ENCODE data around the gene NCK2. TPM values are rescaled to one million over a fixed set of nuclear protein-coding genes. Genes with fewer than 3 reads are reported as not detected.

The NCK2 gene
- total RNA-seq, 4 donors from 2014 or later, result 14.7 to 47.5 (median 29.3) TPM

DNA sequence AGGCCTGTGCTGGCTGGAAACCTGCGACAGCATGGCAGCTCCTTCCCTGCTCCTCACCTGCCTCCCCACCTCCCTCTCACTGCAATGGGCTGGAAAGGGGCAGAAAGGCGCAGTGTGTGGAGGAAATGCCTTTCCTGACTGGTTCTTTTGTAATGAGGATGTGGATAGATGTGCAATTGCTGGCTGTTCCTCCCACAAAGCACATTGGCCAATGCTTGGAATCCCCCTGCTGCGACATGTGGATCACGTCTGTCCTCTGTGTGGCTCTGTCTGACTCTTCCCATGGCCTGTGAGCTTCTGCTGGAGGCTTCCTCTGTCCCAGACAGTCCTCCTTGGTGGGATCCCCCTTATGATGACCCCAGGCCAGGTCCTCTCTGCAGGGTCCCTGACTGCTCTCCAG, 172.5 kb downstream of the NCK2 start:
- H3K4me3 ChIP-seq, result no peak overlapping the region
- no peaks in the 10 kb centered on the region for H3K4me1 ChIP-seq
- no peaks in the 10 kb centered on the region for H3K36me3 ChIP-seq
- no peaks in the 10 kb centered on the region for H3K27me3 ChIP-seq
- H3K27ac ChIP-seq, result no peak overlapping the region
- intact Hi-C loops (cut with DNase I; ENCODE audit: low total_unique reads), result loop anchor here (5.0 kb wide), 1 partner anchor 350 kb away; no protein-coding TSS in a partner anchor
- no peak for DNase-seq
- H3K9me3 ChIP-seq, result peaks cover 0 to 4% of the 10 kb centered on the region in 2 donors
- TF ChIP-seq, protein P1, sequence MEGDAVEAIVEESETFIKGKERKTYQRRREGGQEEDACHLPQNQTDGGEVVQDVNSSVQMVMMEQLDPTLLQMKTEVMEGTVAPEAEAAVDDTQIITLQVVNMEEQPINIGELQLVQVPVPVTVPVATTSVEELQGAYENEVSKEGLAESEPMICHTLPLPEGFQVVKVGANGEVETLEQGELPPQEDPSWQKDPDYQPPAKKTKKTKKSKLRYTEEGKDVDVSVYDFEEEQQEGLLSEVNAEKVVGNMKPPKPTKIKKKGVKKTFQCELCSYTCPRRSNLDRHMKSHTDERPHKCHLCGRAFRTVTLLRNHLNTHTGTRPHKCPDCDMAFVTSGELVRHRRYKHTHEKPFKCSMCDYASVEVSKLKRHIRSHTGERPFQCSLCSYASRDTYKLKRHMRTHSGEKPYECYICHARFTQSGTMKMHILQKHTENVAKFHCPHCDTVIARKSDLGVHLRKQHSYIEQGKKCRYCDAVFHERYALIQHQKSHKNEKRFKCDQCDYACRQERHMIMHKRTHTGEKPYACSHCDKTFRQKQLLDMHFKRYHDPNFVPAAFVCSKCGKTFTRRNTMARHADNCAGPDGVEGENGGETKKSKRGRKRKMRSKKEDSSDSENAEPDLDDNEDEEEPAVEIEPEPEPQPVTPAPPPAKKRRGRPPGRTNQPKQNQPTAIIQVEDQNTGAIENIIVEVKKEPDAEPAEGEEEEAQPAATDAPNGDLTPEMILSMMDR (IDR thresholded peaks at IDR 0.05), result no peak
- TF ChIP-seq POLR2A (IDR thresholded peaks at IDR 0.05), result no peak

DNA sequence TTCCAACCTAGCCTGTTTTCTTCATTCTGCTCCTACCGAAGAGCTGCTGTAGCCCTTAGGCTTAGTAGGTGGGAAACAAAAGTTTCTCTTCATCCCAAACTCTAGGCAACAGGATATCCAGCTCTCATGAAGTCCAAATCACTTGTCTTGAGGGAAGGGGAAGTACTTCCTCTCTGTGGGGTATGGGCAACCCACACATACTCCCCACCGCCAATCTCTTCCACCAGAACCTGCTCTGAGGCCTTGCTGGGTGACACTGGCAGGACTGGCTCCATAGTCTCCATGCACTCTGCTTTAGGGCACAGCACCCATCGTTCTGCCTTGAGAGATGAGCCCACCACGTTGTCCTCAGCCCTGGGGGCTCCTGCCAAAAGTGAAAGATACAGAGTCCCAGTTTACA, 173.0 kb downstream of the NCK2 start:
- TF ChIP-seq POLR2A (IDR thresholded peaks at IDR 0.05), result no peak
- TF ChIP-seq, protein P1 (IDR thresholded peaks at IDR 0.05), result no peak
- no peak for DNase-seq
- no peak overlapping the region for H3K27ac ChIP-seq

DNA sequence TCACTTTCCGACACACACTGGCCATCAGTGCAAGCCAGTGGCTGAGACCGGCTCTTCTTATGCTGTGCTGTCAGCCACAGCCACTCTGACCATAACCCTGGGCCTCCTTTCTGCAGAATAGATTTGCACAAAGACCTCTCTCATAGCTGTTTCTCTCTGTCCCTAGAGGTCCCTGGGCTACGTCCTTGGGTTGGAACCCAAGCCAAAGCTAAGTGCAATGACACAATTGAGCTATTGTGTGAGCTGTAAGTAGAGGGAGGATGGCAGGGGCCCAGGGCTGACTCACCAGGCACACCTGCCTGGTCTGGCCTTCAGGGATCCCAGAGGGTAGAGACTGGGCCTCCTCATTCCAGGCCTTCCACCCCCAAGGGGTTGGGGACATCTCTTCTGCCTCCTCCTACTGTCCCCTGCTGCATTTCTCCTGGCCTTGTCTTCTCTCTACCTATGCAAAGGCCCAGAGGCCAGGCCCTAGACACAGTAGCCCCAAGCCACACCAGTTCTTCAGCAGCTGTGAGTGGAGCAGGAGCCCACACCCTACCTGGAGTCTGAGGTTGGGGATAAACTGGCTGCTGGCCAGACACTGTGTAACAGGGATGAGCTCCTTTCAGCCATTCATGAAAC, 174.6 kb downstream of the NCK2 start:
- Histone ChIP-seq H3K4me3 (no peak overlapping the region), H3K27ac (no peak overlapping the region), H3K36me3 (no peaks in the 10 kb centered on the region), H3K4me1 (no peaks in the 10 kb centered on the region), H3K27me3 (no peaks in the 10 kb centered on the region), H3K9me3 (peaks cover 0 to 4% of the 10 kb centered on the region in 2 donors)
- no peak for TF ChIP-seq POLR2A (IDR thresholded peaks at IDR 0.05)
- TF ChIP-seq, protein P1 (IDR thresholded peaks at IDR 0.05), result no peak
- intact Hi-C loops (cut with DNase I; ENCODE audit: low total_unique reads), result loop anchor here (5.0 kb wide), 1 partner anchor 348 kb away; no protein-coding TSS in a partner anchor
- DNase-seq, result no peak

More for the DNA sequence above, 173.0 kb downstream of the NCK2 start:
- Histone ChIP-seq H3K36me3 (no peaks in the 10 kb centered on the region), H3K9me3 (peaks cover 0 to 4% of the 10 kb centered on the region in 2 donors), H3K27me3 (no peaks in the 10 kb centered on the region), H3K4me1 (no peaks in the 10 kb centered on the region), H3K4me3 (no peak overlapping the region)
- intact Hi-C loops (cut with DNase I; ENCODE audit: low total_unique reads), result loop anchor here (5.0 kb wide), 1 partner anchor 350 kb away; no protein-coding TSS in a partner anchor

DNA sequence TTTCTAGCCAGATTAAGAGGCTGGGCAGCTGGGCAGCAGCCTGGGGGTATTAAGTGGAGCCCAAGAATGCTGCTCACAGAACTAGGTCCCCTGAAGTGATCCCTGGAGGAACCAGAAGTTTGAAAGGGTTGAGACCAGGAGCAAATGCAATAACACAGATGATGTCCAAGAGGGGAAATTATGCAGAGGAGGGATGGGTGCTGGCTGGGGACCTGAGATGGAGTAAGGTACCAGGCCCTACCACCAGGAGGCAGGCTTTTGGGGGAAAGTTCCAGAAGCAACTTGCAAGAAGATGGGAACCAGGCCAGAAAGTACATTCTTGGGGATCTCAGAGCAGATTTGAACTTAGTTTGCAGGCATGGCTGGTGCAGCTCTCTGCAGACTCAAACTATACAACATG, 175.1 kb downstream of the NCK2 start:
- Histone ChIP-seq H3K4me1 (no peaks in the 10 kb centered on the region), H3K27me3 (no peaks in the 10 kb centered on the region), H3K9me3 (peaks cover 0 to 4% of the 10 kb centered on the region in 2 donors), H3K36me3 (no peaks in the 10 kb centered on the region), H3K4me3 (no peak overlapping the region), H3K27ac (no peak overlapping the region)
- no peak for DNase-seq
- TF ChIP-seq, protein P1 (IDR thresholded peaks at IDR 0.05), result no peak
- no peak for TF ChIP-seq POLR2A (IDR thresholded peaks at IDR 0.05)
- intact Hi-C loops (cut with DNase I; ENCODE audit: low total_unique reads), result loop anchor here (5.0 kb wide), 1 partner anchor 347 kb away; no protein-coding TSS in a partner anchor

- H3K4me3 ChIP-seq, result no peak overlapping the region
- H3K36me3 ChIP-seq, result no peaks in the 10 kb centered on the region
- intact Hi-C loops (cut with DNase I; ENCODE audit: low total_unique reads), result no loop called here
- no peaks in the 10 kb centered on the region for H3K9me3 ChIP-seq
- no peak overlapping the region for H3K27ac ChIP-seq
- no peak for DNase-seq
- H3K4me1 ChIP-seq, result no peaks in the 10 kb centered on the region
- no peaks in the 10 kb centered on the region for H3K27me3 ChIP-seq
- no peak for TF ChIP-seq POLR2A (IDR thresholded peaks at IDR 0.05)
- TF ChIP-seq, protein P1 (IDR thresholded peaks at IDR 0.05), result no peak
Measured at GRCh38 chr2:105924271-105924670, 179.6 kb downstream of the NCK2 start.
